Measurements from ENCODE around the gene MAP3K4. TPM values are rescaled to one million over a fixed set of nuclear protein-coding genes. Genes with fewer than 3 reads are reported as not detected.

Gene MAP3K4
- total RNA-seq, 2 donors from 2014 or later: 32.1 to 42.2 TPM

DNA sequence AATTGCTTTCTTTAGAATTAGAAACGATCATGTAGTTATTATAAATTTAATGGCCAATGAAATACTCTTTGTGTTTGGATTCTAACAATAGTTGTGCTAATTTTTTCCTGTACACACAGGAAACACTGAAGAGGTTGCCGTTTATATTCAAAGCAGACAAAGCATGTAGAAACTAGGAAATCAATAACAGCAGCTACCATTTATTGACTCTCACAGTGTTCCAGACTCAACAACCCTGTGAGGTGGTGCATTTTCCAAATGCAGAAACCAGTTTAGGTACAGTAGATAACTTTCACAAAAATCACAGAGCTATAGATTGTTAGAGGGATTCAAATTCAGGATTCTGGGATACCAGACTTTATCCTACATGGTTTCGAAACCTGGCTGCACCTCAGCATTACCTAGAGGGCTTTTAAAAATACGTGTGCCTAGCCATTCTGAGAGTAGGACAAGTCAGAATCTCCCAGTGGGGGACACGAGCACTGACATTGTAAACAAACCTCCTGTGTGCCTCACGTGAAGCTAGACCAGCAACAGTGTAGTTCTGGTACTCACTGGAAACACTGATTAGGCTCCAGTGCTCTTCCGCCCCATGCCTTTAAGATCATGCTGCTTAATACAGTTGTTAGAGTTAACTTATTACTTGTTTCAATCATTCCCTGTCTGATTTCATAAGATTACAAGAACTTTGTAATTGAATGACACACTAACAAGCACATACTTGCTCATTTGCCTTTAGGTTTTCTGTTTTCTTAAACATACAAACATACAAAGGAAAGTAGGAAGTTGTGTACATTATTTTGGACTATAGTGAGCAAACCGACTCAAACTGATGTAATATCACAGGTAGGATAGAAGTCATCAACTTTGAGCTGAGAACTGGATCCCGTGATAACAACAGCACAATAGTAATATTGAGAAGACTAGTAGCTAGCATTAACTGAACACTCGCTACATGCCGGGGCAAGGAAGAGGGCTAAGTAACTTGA lies 65.8 kb downstream of the MAP3K4 start:
- Histone ChIP-seq H3K9ac (ENCODE audit: low read depth in 2 of 2, low read length in 2 of 2) (no peak overlapping the region), H3K9me3 (no peaks in the 10 kb centered on the region), H3K4me3 (no peak overlapping the region), H3K36me3 (no peaks in the 10 kb centered on the region), H3K27me3 (no peaks in the 10 kb centered on the region), H3K27ac (no peak overlapping the region), H3K4me1 (no peaks in the 10 kb centered on the region)
- intact Hi-C loops (cut with DNase I): no loop called here
- TF ChIP-seq, protein P1, sequence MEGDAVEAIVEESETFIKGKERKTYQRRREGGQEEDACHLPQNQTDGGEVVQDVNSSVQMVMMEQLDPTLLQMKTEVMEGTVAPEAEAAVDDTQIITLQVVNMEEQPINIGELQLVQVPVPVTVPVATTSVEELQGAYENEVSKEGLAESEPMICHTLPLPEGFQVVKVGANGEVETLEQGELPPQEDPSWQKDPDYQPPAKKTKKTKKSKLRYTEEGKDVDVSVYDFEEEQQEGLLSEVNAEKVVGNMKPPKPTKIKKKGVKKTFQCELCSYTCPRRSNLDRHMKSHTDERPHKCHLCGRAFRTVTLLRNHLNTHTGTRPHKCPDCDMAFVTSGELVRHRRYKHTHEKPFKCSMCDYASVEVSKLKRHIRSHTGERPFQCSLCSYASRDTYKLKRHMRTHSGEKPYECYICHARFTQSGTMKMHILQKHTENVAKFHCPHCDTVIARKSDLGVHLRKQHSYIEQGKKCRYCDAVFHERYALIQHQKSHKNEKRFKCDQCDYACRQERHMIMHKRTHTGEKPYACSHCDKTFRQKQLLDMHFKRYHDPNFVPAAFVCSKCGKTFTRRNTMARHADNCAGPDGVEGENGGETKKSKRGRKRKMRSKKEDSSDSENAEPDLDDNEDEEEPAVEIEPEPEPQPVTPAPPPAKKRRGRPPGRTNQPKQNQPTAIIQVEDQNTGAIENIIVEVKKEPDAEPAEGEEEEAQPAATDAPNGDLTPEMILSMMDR (IDR thresholded peaks at IDR 0.05): no peak
- no peak for DNase-seq

DNA sequence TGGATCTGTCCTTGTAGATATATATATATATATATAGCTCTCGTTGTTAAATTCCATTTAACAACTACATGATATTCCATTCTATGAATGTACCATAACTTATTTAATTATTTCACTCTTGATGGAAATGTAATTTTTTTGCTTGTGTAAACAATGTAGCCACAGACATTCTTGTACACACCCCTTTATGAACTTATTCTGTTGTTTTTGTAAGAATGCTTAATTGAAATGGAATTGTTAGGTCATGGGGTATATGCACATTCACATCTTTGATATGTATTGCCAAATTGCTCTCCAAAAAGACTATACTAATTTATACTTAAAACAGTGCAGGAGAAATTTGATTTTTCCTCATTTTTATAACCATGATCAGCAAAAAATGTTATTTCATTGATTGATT lies 67.2 kb downstream of the MAP3K4 start:
- H3K4me3 ChIP-seq: no peak overlapping the region
- DNase-seq: no peak
- H3K27ac ChIP-seq: no peak overlapping the region
- no peaks in the 10 kb centered on the region for H3K27me3 ChIP-seq
- no peaks in the 10 kb centered on the region for H3K4me1 ChIP-seq
- H3K9ac ChIP-seq (ENCODE audit: low read depth in 2 of 2, low read length in 2 of 2): no peak overlapping the region
- intact Hi-C loops (cut with DNase I): no loop called here
- H3K36me3 ChIP-seq: no peaks in the 10 kb centered on the region
- TF ChIP-seq, protein P1 (IDR thresholded peaks at IDR 0.05): no peak
- H3K9me3 ChIP-seq: no peaks in the 10 kb centered on the region

DNA sequence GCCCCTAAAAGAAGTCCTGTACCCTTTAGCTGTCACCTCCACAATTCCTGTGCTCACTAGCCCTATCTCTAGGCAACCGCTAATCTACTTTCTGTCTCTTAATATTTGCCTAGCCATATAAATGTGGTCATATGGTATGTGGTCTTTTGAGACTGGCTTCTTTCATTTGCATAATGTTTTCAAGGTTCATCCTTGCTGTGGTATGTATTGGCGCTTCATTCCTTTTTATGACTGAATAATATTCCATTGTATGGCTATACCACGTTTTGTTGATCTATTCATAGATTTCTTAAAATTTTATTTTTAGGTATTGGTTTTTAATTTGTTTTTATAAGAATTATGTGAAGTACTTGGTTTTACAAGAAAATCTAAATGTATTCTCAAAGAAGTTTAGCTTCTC lies 70.0 kb downstream of the MAP3K4 start:
- Histone ChIP-seq H3K9me3 (no peaks in the 10 kb centered on the region), H3K27me3 (no peaks in the 10 kb centered on the region), H3K36me3 (no peaks in the 10 kb centered on the region), H3K9ac (ENCODE audit: low read depth in 2 of 2, low read length in 2 of 2) (no peak overlapping the region), H3K4me3 (no peak overlapping the region), H3K27ac (no peak overlapping the region), H3K4me1 (no peaks in the 10 kb centered on the region)
- no peak for DNase-seq
- TF ChIP-seq, protein P1 (IDR thresholded peaks at IDR 0.05): no peak
- intact Hi-C loops (cut with DNase I): no loop called here

DNA sequence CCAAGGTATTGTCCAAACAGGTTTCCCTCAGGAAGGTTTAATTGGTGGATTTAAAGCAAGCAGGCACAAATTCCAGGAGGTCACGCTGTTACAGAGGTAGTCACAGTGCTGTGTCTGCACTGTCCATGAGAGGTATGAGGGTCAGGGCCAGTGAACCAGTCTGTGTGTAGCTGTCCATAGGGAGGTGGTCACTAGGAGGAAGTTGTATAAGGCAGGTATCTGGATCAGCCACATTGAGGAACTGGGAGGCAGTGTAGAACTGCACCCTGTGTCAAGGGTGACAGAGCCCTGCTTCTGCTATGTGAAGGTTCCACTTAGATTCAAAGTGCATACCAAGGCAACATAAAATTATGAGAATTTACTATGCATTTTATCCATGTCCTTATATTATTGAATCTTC lies 73.3 kb downstream of the MAP3K4 start:
- Histone ChIP-seq H3K36me3 (no peaks in the 10 kb centered on the region), H3K27me3 (no peaks in the 10 kb centered on the region), H3K9me3 (no peaks in the 10 kb centered on the region), H3K4me1 (no peaks in the 10 kb centered on the region), H3K9ac (ENCODE audit: low read depth in 2 of 2, low read length in 2 of 2) (no peak overlapping the region), H3K27ac (no peak overlapping the region), H3K4me3 (no peak overlapping the region)
- TF ChIP-seq, protein P1 (IDR thresholded peaks at IDR 0.05): no peak
- intact Hi-C loops (cut with DNase I): no loop called here
- DNase-seq: no peak

DNA sequence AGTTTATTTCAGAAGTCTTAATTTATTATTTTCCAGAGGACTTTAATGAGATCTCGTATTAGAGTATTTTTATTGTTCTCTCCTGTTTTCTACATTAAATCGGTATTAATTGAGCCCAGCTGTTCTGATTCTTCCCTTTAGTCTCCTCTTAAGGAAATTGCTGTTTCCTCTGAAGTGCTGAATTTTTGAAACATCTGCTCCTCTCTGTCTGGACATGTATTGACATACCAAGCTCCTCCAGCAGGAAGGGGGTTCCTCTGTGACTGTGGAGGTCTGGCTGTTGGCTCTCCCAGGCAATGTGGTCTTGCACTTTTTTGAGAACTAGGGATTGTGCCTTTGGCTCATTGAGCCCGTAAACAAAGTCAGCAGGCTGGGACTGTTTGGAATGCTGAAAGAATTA lies 74.9 kb downstream of the MAP3K4 start:
- Histone ChIP-seq H3K4me3 (no peak overlapping the region), H3K9me3 (no peaks in the 10 kb centered on the region), H3K9ac (ENCODE audit: low read depth in 2 of 2, low read length in 2 of 2) (no peak overlapping the region), H3K36me3 (no peaks in the 10 kb centered on the region), H3K4me1 (no peaks in the 10 kb centered on the region), H3K27ac (no peak overlapping the region), H3K27me3 (no peaks in the 10 kb centered on the region)
- no peak for DNase-seq
- TF ChIP-seq, protein P1 (IDR thresholded peaks at IDR 0.05): no peak
- intact Hi-C loops (cut with DNase I): no loop called here

Measured in colonic mucosa (tissue), 4 donors.